Fibroblast of peridontal ligament (primary cell): ENCODE measurements around the gene CD24.

Source experiments
- DNase-seq: peaks from one replicate; pipeline ENCODE4 v3.0.0-alpha.2; 2010; ENCODE audit errors: extremely low read depth

CD24 gene

GRCh38 chr6:106967936-106968555 is 6.5 kb downstream of the CD24 start:
- DNase-seq = no peak

GRCh38 chr6:106966671-106967640 is 7.6 kb downstream of the CD24 start:
- no peak for DNase-seq

- DNase-seq = no peak
Observed at GRCh38 chr6:106966229-106966628, 8.3 kb downstream of the CD24 start.

GRCh38 chr6:106964954-106965353 is 9.6 kb downstream of the CD24 start:
- no peak for DNase-seq

GRCh38 chr6:106964099-106964498 is 10.4 kb downstream of the CD24 start:
- no peak for DNase-seq

DNA sequence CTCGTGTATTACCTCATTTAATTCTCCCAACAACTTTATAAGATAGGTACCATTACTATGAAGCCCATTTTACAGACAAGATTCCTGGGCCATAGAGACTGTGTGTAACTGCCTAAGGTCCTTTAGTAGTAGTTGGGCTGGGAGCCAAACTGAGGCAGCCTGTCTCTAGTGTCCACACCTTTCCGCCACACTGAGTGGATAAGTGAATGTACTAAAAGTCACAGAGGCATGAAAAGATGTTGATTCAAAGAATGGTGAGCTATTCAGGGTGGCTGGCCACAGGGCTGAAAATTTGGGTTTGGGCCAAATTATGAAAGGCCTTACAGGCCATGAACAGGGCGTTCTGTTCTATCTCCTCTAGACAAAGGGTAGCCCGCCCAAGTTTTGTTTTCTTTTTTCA is 11.0 kb downstream of the CD24 start:
- no peak for DNase-seq

- DNase-seq = no peak
Observed at GRCh38 chr6:106961801-106962200, 12.7 kb downstream of the CD24 start.

- DNase-seq = no peak
Observed at GRCh38 chr6:106961136-106961535, 13.4 kb downstream of the CD24 start.

GRCh38 chr6:106959985-106960384 is 14.5 kb downstream of the CD24 start:
- no peak for DNase-seq

DNA sequence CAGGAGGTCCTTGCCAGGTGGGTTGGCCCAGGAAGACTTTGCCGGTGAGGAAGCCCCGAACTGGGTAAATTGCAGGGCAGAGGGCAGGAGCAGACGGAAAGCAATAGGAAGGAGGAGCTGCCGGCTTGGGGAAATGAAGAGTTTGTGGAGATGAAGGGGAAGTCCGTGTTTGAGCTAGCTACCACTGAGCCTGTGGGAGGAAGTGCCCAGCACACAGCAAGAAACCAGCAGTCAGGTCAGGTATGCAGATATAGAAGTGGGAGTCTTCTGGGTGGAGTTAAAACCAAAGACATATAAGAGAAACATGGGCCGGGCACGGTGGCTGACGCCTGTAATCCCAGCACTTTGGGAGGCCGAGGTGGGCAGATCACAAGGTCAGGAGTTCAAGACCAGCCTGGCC is 34.7 kb downstream of the CD24 start:
- DNase-seq = no peak

GRCh38 chr6:106939208-106939607 is 35.3 kb downstream of the CD24 start:
- DNase-seq = no peak

DNA sequence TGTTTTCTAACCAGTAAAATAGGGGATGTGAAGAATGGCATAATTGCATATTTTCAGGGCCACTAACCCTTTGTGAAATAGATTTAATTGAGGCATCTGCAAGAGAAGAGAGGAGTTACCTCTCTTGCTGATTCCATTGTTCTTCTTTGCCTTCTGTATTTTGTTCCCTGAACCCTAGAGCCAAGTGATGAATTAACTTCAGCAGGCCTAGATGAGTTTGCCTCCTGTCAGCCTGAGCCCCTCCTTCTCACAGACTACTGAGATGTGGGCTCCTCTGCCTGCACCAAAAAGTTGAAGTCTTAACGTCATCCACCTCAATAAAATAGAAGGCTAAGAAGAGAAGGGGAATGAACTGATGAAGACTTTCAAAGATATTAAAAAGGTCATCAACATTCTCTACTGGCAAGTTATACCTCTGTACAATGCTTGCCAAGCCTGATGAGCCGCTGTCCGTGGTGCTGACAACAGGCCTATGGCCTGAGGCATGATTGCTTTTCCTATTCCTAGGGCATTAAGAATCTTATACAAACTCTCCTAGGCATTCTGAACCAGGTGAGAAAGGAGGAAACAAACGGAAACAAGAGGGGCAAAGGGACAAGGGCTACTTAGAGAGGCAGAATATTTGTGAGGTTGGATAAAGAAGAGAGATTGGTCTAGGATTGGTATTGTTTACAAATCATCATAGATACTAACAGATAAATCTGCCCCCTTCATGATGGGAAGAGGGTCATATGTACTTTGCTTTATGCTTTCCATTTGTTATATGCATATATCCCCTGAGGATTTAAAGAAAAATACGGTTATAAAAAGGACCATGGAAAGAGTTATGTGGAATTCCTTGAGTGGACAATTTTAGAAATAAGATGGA is 46.8 kb downstream of the CD24 start:
- DNase-seq = peak; percentile 27

- DNase-seq = no peak
Observed at GRCh38 chr6:106925948-106926347, 48.6 kb downstream of the CD24 start.

DNA sequence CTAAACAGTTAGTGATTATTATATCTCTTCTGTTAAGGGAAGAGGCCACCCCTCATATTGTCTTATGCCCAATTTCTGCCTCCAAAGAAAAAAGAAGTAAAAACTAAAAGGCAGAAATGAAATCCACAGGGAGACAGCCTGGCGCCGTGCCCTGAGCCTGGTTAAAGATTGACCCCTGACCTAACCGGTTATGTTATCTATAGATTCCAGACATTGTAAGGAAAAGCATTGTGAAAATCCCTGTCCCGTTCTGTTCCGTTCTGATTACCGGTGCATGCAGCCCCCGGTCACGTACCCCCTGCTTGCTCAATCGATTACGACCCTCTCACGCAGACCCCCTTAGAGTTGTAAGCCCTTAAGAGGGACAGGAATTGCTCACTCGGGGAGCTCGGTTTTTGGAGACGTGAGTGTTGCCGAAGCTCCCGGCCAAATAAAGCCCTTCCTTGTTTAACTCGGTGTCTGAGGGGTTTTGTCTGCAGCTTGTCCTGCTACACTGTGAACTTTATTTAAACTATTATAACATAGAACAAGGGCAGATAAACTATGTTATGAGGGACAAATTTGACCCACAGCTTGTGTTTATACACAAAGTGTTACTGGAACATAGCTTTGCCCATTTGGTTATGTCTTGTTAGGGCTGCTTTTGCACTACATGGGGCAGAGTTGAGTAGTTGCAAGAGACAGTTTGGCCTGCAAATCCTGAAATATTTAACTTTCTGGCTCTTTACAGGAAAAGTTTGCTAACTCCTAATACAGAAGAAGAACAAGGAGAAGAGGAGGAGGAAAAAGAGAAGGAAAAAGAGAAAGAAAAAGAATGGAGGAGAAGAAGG is 49.6 kb downstream of the CD24 start:
- no peak for DNase-seq

DNA sequence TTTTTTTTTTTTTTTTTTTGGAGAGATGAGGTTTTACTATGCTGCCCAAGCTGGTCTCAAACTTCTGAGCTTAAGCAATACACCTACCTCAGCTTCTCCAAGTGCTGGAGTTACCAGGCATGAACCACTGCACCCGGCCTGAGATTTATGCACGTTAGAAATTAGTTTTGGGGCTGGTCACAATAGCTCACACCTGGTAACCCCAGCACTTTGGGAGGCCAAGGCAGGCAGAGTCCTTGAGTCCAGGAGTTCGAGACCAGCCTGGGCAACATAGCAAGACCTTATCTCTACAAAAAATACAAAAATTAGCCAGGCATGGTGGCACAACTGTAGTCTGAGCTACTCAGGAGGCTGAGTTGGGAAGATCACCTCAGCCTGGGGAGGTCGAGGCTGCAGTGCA is 51.9 kb downstream of the CD24 start:
- DNase-seq = no peak
